PC-3 (cell line): ENCODE measurements around the gene RPL32. TPM values are rescaled to one million over a fixed set of nuclear protein-coding genes. Genes with fewer than 3 reads are reported as not detected.

ENCODE experiments used
- ATAC-seq: fragments of 200-7000 bp; cut with Tn5 transposase; 2 replicates; pipeline ENCODE4 v1.9.1; 2020; ENCODE audit warnings: mild to moderate bottlenecking, moderate library complexity
- BruUV-seq: library from RNA; stranded (reverse); fragments of 400-500 nt; replicated peaks from 2 replicates; lab custom pipeline; 2021; lab: Mats Ljungman, UMichigan
- CTCF ChIA-PET: fragments of 300-600 bp; sonication (Branson Sonifier 250); formaldehyde crosslinking; loops from one replicate; lab custom pipeline; 2022; ENCODE audit warnings: antibody characterized with exemption; lab: Charles Lee
- POLR2A ChIA-PET: fragments of 300-600 bp; sonication (Branson Sonifier 250); formaldehyde crosslinking; loops from one replicate; lab custom pipeline; 2022; ENCODE audit warnings: antibody characterized with exemption; ENCODE audit not compliant: unreplicated experiment; lab: Charles Lee
- DNase-seq: peaks from one replicate; pipeline ENCODE4 v3.0.0-alpha.2; 2015
- H2AFZ ChIP-seq: fragments of 300-600 bp; sonication (generic); 2 replicates; pipeline ENCODE4 v1.6.0; 2016; ENCODE audit warnings: antibody characterized with exemption, low read length
- H3F3A ChIP-seq: fragments of 300-600 bp; sonication (generic); one replicate; pipeline ENCODE4 v1.6.0; 2017; ENCODE audit warnings: antibody characterized with exemption, low read length, control low read depth, mild to moderate bottlenecking; ENCODE audit not compliant: unreplicated experiment
- H3K27ac ChIP-seq: fragments of 300-600 bp; sonication (generic); 2 replicates; pipeline ENCODE4 v1.5.1; 2016; ENCODE audit warnings: mild to moderate bottlenecking, low read length
- H3K27me3 ChIP-seq: fragments of 300-600 bp; sonication (generic); 2 replicates; pipeline ENCODE4 v1.6.1; 2016; ENCODE audit warnings: low read length, mixed read lengths
- H3K36me3 ChIP-seq: fragments of 300-600 bp; sonication (generic); 2 replicates; pipeline ENCODE4 v1.6.1; 2016; ENCODE audit warnings: low read depth, mixed run types, low read length, mixed read lengths
- H3K4me1 ChIP-seq: fragments of 300-600 bp; sonication (generic); 2 replicates; pipeline ENCODE4 v1.5.1; 2016; ENCODE audit warnings: low read length; ENCODE audit not compliant: insufficient read depth
- H3K4me2 ChIP-seq: fragments of 300-600 bp; sonication (generic); 2 replicates; pipeline ENCODE4 v1.6.0; 2016; ENCODE audit warnings: low read length
- H3K4me3 ChIP-seq: fragments of 300-600 bp; sonication (generic); 2 replicates; pipeline ENCODE4 v1.5.1; 2016; ENCODE audit warnings: mild to moderate bottlenecking, low read length, mixed read lengths
- H3K79me2 ChIP-seq: fragments of 300-600 bp; sonication (generic); 2 replicates; pipeline ENCODE4 v1.6.1; 2017; ENCODE audit warnings: low read length, mixed read lengths
- H3K9ac ChIP-seq: fragments of 300-600 bp; sonication (generic); 2 replicates; pipeline ENCODE4 v1.6.0; 2016; ENCODE audit warnings: mild to moderate bottlenecking, low read length
- H3K9me2 ChIP-seq: fragments of 300-600 bp; sonication (generic); replicated peaks from 2 replicates; pipeline ENCODE4 v1.6.1; 2016; ENCODE audit warnings: mixed run types, low read length, mixed read lengths
- H3K9me3 ChIP-seq: fragments of 300-600 bp; sonication (generic); 2 replicates; pipeline ENCODE4 v1.6.1; 2016; ENCODE audit warnings: low read length, mixed read lengths
- H4K20me1 ChIP-seq: fragments of 300-600 bp; sonication (generic); 2 replicates; pipeline ENCODE4 v1.6.1; 2016; ENCODE audit warnings: low read length, mixed read lengths
- EZH2 ChIP-seq: fragments of 300-600 bp; sonication (generic); IDR thresholded peaks from one replicate; pipeline ENCODE4 v1.6.1; 2017; ENCODE audit warnings: antibody characterized with exemption, mild to moderate bottlenecking, low read length; ENCODE audit not compliant: unreplicated experiment
- EZH2phosphoT487 ChIP-seq: fragments of 300-600 bp; sonication (generic); IDR thresholded peaks from 2 replicates; pipeline ENCODE4 v1.6.1; 2018; ENCODE audit warnings: mild to moderate bottlenecking, antibody characterized with exemption, low read length, borderline replicate concordance
- intact Hi-C: fragments of 100-400 bp; cut with micrococcal nuclease; formaldehyde crosslinking; loops from 2 replicates; pipeline ENCODE4 v1.9.0; 2023
- total RNA-seq: library from RNA; depleted of rRNA; stranded (reverse); fragments of >200 nt; gene quantifications from 2 replicates; pipeline ENCODE4 v1.2.3, GENCODE V29; 2014
- TF ChIP-seq, protein P1 (sequence below): fragments of 300-600 bp; sonication (generic); conservative IDR thresholded peaks from 2 replicates; pipeline ENCODE4 v1.5.1; 2017; ENCODE audit warnings: antibody characterized with exemption, low read depth, mild to moderate bottlenecking, low read length

Gene RPL32
- total RNA-seq, 1 experiment from 2014 or later: 2,663 TPM

DNA sequence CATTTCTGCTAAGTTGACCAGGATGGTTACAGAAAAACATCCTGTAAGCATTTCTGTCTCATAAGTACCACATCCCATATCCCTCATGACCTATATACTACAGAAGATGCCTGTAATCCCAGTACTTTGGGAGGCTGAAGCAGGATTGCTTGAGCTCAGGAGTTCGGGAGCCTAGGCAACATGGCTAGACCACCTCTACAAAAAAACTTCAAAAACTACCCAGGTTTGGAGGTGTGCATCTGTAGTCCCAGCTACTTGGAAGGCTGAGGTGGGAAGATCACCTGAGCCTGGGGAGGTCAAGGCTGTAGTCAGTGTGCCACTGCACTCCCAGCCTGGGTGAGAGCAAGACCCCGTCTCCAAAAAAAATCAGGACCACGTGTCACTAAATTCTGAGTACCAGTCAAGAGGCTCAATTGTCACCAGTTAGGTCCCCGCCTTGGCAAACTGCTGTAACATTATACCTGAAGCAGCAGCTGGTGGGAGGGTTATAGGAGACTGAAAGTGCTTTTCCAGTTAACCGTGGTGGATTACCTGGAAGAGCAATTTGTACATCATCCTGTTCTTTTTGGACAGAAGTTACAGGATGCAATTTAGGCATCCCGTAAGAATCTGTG lies 6.2 kb downstream of the RPL32 start:
- no peak overlapping the region for H3K4me2 ChIP-seq
- no peaks in the 10 kb centered on the region for H3K9me2 ChIP-seq
- no peak overlapping the region for H3K4me3 ChIP-seq
- peaks cover 56% of the 10 kb centered on the region for H4K20me1 ChIP-seq
- no peaks in the 10 kb centered on the region for H3K27me3 ChIP-seq
- DNase-seq (no peak), ATAC-seq (no peak)
- H3K9ac ChIP-seq: no peak overlapping the region
- H3K4me1 ChIP-seq: peaks cover 57% of the 10 kb centered on the region
- H3K9me3 ChIP-seq: no peaks in the 10 kb centered on the region
- H3K79me2 ChIP-seq: peaks cover 49% of the 10 kb centered on the region
- peaks cover 24% of the 10 kb centered on the region for H3F3A ChIP-seq
- H3K27ac ChIP-seq: no peak overlapping the region
- no peak for TF ChIP-seq EZH2
- CTCF ChIA-PET: no interaction called here
- H2AFZ ChIP-seq: no peak overlapping the region
- no TSS peak for BruUV-seq
- intact Hi-C loops: no loop called here
- peaks cover 86% of the 10 kb centered on the region for H3K36me3 ChIP-seq
- POLR2A ChIA-PET: no interaction called here

DNA sequence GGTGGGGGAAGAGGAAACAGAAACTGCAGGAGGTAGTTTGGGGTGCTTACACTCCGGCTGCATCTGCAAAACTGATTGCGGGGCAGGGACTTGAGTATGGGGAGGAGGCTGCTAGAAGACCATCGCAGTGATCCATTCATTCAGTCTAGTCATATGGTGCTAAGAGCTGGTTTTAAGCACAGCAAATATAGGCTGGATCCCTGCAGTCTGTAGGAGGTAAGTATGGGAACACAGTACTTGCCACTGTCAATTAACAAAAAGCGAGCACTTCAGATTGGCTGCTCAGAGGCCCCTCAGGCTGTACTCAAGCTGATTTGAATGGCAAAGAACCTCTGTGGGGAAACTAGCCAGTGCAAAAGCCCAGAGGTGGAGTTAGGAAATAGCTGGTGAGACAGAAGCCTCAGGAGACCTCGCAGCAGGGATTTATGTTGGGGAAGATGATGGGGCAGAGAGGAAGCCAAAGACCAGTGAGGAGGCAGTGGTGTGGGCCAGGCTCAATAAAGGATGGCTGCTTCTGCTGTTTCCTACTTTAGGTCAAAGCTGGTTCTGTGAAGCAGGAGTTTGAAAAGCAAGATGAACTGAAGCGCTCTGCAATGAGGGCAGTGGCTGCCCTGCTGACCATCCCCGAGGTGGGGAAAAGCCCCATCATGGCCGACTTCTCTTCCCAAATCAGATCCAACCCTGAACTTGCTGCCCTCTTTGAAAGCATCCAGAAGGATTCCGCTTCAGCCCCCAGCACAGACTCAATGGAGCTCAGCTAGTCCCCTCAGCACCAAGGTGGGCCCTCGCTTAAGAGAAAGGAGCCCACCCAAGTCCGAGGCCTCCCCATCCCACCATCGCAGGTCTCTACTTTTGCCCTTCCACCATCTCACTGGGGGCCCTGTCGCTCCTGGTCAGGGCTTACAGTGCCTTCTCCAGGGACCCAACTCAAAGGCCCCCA lies 7.9 kb downstream of the RPL32 start:
- H4K20me1 ChIP-seq: peaks cover 39% of the 10 kb centered on the region
- H3K79me2 ChIP-seq: peaks cover 33% of the 10 kb centered on the region
- peaks cover 55% of the 10 kb centered on the region for H3K4me1 ChIP-seq
- POLR2A ChIA-PET: interaction anchor here (1.0 kb wide), 1 partner anchor 10 kb away, joined by 7 read pairs; no protein-coding TSS in a partner anchor
- no peak overlapping the region for H3K4me3 ChIP-seq
- BruUV-seq: no TSS peak
- H3K9ac ChIP-seq: no peak overlapping the region
- CTCF ChIA-PET: no interaction called here
- DNase-seq: no peak
- H3K36me3 ChIP-seq: peaks cover 69% of the 10 kb centered on the region
- H3K27me3 ChIP-seq: no peaks in the 10 kb centered on the region
- no peak overlapping the region for H3K4me2 ChIP-seq
- no peak overlapping the region for H2AFZ ChIP-seq
- H3K9me2 ChIP-seq: no peaks in the 10 kb centered on the region
- H3K9me3 ChIP-seq: no peaks in the 10 kb centered on the region
- peaks cover 30% of the 10 kb centered on the region for H3F3A ChIP-seq
- intact Hi-C loops: loop anchor here (5.0 kb wide), 1 partner anchor 126 kb away; no protein-coding TSS in a partner anchor
- no peak for ATAC-seq
- TF ChIP-seq, protein P1, sequence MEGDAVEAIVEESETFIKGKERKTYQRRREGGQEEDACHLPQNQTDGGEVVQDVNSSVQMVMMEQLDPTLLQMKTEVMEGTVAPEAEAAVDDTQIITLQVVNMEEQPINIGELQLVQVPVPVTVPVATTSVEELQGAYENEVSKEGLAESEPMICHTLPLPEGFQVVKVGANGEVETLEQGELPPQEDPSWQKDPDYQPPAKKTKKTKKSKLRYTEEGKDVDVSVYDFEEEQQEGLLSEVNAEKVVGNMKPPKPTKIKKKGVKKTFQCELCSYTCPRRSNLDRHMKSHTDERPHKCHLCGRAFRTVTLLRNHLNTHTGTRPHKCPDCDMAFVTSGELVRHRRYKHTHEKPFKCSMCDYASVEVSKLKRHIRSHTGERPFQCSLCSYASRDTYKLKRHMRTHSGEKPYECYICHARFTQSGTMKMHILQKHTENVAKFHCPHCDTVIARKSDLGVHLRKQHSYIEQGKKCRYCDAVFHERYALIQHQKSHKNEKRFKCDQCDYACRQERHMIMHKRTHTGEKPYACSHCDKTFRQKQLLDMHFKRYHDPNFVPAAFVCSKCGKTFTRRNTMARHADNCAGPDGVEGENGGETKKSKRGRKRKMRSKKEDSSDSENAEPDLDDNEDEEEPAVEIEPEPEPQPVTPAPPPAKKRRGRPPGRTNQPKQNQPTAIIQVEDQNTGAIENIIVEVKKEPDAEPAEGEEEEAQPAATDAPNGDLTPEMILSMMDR: no peak
- TF ChIP-seq EZH2: no peak
- TF ChIP-seq EZH2phosphoT487: no peak
- no peak overlapping the region for H3K27ac ChIP-seq

DNA sequence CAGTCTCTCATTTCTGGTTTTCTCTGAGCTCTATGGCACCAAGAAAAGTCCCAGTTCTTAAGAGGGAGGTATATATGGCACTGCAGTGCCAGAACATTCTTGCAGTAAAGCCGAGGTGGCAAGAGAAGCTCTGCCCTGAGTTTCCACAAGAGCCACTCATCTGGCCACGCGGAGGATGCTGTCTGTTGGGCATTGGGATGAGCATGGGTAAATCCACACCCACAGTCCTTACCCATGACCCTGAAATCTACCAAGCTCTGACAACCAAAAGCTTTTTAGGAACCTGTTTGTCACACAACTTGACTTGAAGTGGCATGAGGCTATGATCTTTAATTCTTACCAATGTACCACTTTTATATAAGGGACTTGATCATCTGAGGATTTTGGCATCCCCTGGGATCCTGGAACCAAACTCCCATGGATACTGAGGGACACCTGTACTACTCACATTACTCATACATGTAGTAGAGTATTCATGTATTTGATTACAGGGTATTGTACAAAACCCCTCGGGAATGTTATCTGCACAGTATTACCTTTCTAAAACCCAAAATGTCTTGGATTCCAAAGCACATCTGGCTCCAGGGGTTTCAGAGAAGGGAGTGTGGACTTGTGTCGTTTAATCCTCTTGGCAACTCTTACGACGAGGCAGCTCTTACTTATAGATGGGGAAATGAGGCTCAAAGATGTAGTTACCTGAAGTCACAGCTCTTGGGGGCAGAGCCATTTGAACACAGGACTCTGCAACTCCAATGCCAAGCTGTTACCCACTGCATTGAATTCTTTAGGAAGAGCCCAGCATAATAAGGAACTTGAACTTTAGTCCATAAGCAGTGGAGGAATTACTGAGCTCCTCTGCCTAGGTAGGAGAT lies 8.8 kb downstream of the RPL32 start:
- H3F3A ChIP-seq: peaks cover 30% of the 10 kb centered on the region
- BruUV-seq: no TSS peak
- no peak for ATAC-seq

More for the DNA sequence above, 8.8 kb downstream of the RPL32 start:
- no peak overlapping the region for H2AFZ ChIP-seq
- no peak overlapping the region for H3K4me3 ChIP-seq
- intact Hi-C loops: loop anchor here (5.0 kb wide), 1 partner anchor 125 kb away; no protein-coding TSS in a partner anchor
- H3K27ac ChIP-seq: no peak overlapping the region
- CTCF ChIA-PET: no interaction called here
- H3K27me3 ChIP-seq: no peaks in the 10 kb centered on the region
- H3K4me2 ChIP-seq: no peak overlapping the region
- TF ChIP-seq, protein P1: no peak
- TF ChIP-seq EZH2: no peak
- TF ChIP-seq EZH2phosphoT487: no peak
- H3K4me1 ChIP-seq: peaks cover 48% of the 10 kb centered on the region
- POLR2A ChIA-PET: no interaction called here
- H3K9me3 ChIP-seq: no peaks in the 10 kb centered on the region
- H3K79me2 ChIP-seq: peaks cover 24% of the 10 kb centered on the region
- no peak overlapping the region for H3K9ac ChIP-seq
- DNase-seq: no peak
- H3K9me2 ChIP-seq: no peaks in the 10 kb centered on the region
- peaks cover 30% of the 10 kb centered on the region for H4K20me1 ChIP-seq
- peaks cover 60% of the 10 kb centered on the region for H3K36me3 ChIP-seq
